ENCODE measurements around the gene ABCB4. TPM values are rescaled to one million over a fixed set of nuclear protein-coding genes. Genes with fewer than 3 reads are reported as not detected.

Gene ABCB4
- total and polyA plus RNA-seq, 2 of the 8 experiments (the other 6 are each of a cell fraction or from before 2014, with no cell fraction given), result 0.54 to 0.60 TPM

DNA sequence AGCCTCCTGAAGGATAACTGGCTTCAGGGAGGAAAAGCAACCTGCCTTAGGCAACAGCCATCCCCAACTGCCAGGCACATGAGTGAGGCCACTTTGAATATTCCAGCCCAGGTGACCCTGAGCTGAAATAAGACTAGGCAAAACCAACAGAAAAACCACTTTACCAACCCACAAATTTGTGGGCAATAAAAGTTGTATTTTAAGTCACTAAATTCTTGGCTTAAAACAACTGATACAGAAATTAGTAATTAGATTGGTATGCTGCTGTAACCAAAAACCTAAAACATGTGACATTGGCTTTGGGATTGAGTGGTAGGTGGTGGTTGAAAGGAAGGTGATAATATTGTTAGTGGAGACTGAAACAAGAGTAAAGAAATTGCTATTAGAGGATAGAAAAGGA lies 39.9 kb downstream of the ABCB4 start:
- no peak overlapping the region for H3K4me2 ChIP-seq (ENCODE audit: insufficient read depth in 1 of 2, low read depth in 2 of 2, low read length in 2 of 2)
- no peak overlapping the region for H2BK12ac ChIP-seq (ENCODE audit: low read depth, low read length)
- no peaks in the 10 kb centered on the region for H4K20me1 ChIP-seq (replicated peaks in 1 of 2; ENCODE audit: control insufficient read depth in 1 of 2, insufficient read depth in 2 of 2, low read length in 2 of 2)
- POLR2A ChIA-PET (ENCODE audit: partially characterized antibody), result no interaction called here
- H2BK15ac ChIP-seq (ENCODE audit: low read length), result no peak overlapping the region
- H3K14ac ChIP-seq (ENCODE audit: insufficient read length), result no peak overlapping the region
- H3K79me2 ChIP-seq (ENCODE audit: control insufficient read depth in 1 of 2, insufficient read depth in 2 of 2, low read length in 2 of 2), result no peaks in the 10 kb centered on the region
- H3K4me3 ChIP-seq (ENCODE audit: extremely low read depth in 1 of 4, insufficient read depth in 2 of 4, low read depth in 3 of 4, low read length in 4 of 4), result no peak overlapping the region
- no peaks in the 10 kb centered on the region for H3K9me3 ChIP-seq (ENCODE audit: insufficient read depth in 2 of 2, low read depth in 1 of 2, low read length in 1 of 2)
- H2BK120ac ChIP-seq (replicated peaks; ENCODE audit: low read depth, low read length), result no peak overlapping the region
- no peak overlapping the region for H3K23ac ChIP-seq (ENCODE audit: insufficient read length)
- no peaks in the 10 kb centered on the region for H3K36me3 ChIP-seq (ENCODE audit: control insufficient read depth in 2 of 4, insufficient read depth in 4 of 4, low read length in 3 of 4)
- no peak overlapping the region for H3K56ac ChIP-seq (replicated peaks; ENCODE audit: insufficient read length, low read depth, low read length)
- no peak overlapping the region for H3K27ac ChIP-seq (ENCODE audit: low read depth, low read length)
- FAIRE-seq (no peak), DNase-seq (ENCODE audit: low read depth in 1 of 2, low spot score in 2 of 2) (no peak)
- H3K9ac ChIP-seq (replicated peaks in 1 of 4; ENCODE audit: extremely low read depth in 1 of 4, low read depth in 3 of 4, low read length in 3 of 4), result no peak overlapping the region
- no peak overlapping the region for H4K91ac ChIP-seq (replicated peaks; ENCODE audit: insufficient read length, low read length)
- H3K27me3 ChIP-seq (replicated peaks in 1 of 4; ENCODE audit: control insufficient read depth in 3 of 4, extremely low read depth in 1 of 4, insufficient read depth in 3 of 4, low read length in 3 of 4), result no peaks in the 10 kb centered on the region
- H2BK20ac ChIP-seq (ENCODE audit: low read length), result no peak overlapping the region
- H3K79me1 ChIP-seq (ENCODE audit: low read depth, low read length), result no peaks in the 10 kb centered on the region
- no peak overlapping the region for H3K18ac ChIP-seq (ENCODE audit: extremely low read depth, low read length)
- no peaks in the 10 kb centered on the region for H3K4me1 ChIP-seq (replicated peaks in 1 of 4; ENCODE audit: control insufficient read depth in 3 of 4, insufficient read depth in 4 of 4, low read length in 3 of 4)
- H4K8ac ChIP-seq (ENCODE audit: extremely low read depth, insufficient read depth, low read length), result no peak overlapping the region
- no peak overlapping the region for H2BK5ac ChIP-seq (ENCODE audit: low read depth, low read length)
- H2AK5ac ChIP-seq (ENCODE audit: low read depth, low read length), result no peak overlapping the region
- H4K5ac ChIP-seq (ENCODE audit: insufficient read length, low read depth, low read length), result no peak overlapping the region
- H2AFZ ChIP-seq (ENCODE audit: low read length), result no peak overlapping the region
- CTCF ChIA-PET (ENCODE audit: partially characterized antibody), result interaction anchor here (1.1 kb wide), 1 partner anchor 19 kb away, joined by 3 read pairs; no protein-coding TSS in a partner anchor
- no peak overlapping the region for H3K4ac ChIP-seq (replicated peaks; ENCODE audit: insufficient read length, low read depth, low read length)
- no peaks in the 10 kb centered on the region for H3K23me2 ChIP-seq (ENCODE audit: low read depth, low read length)
- TF ChIP-seq, protein P1, sequence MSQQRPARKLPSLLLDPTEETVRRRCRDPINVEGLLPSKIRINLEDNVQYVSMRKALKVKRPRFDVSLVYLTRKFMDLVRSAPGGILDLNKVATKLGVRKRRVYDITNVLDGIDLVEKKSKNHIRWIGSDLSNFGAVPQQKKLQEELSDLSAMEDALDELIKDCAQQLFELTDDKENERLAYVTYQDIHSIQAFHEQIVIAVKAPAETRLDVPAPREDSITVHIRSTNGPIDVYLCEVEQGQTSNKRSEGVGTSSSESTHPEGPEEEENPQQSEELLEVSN (IDR thresholded peaks at IDR 0.05), result no peak
- TF ChIP-seq RFX5 (IDR thresholded peaks at IDR 0.05; ENCODE audit: borderline replicate concordance, low read depth, low read length) (no peak), BCL11A (IDR thresholded peaks at IDR 0.05; ENCODE audit: low read depth in 2 of 2, low read length in 2 of 2) (no peak), SIN3A (conservative IDR thresholded peaks at IDR 0.05 in 1 of 2, IDR thresholded peaks at IDR 0.05 in 1 of 2; ENCODE audit: low read depth in 1 of 2, low read length in 2 of 2) (no peak), KDM4A (IDR thresholded peaks at IDR 0.05; ENCODE audit: low read depth, low read length, severe bottlenecking) (no peak), CEBPB (IDR thresholded peaks at IDR 0.05; ENCODE audit: low read depth, low read length) (no peak), ASH2L (IDR thresholded peaks at IDR 0.05; ENCODE audit: low read length) (no peak), CTBP2 (IDR thresholded peaks at IDR 0.05; ENCODE audit: borderline replicate concordance, insufficient read depth, insufficient read length, low read length) (no peak), SUZ12 (IDR thresholded peaks at IDR 0.05; ENCODE audit: low read length) (no peak)
